ENCODE data around the gene KIAA1217. TPM values are rescaled to one million over a fixed set of nuclear protein-coding genes. Genes with fewer than 3 reads are reported as not detected.

KIAA1217 gene
- total RNA-seq, 1 experiment from 2014 or later, result 18.6 TPM

DNA sequence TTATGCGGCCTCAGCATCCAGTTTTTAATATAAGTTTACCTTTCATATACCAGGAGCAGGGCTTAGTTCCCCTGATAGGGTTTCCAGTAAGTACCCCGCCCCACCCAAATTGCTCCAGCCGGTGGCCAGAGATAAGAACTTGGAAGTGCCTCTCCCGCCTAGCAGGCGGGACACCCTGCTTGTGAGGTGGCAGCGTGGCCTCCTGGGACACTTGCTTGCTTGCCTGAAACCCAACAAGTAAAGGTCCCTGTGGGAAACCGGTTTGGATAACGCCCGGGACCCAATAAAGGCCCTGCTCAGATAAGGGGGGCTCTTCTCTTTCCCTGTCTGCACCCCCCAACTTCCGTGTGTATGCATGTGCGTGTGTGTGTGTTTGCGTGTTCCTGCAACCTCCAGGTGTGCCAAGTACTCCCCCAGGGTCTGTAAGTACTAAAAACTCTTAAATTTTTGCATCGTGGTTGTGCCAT, 360.4 kb downstream of the KIAA1217 start:
- Histone ChIP-seq H3K27ac (ENCODE audit: insufficient read length, low read depth, low read length) (no peak overlapping the region), H3K23ac (ENCODE audit: insufficient read length, low read depth, low read length) (no peak overlapping the region), H2AFZ (ENCODE audit: low read length) (no peak overlapping the region), H3K4ac (ENCODE audit: low read depth, low read length) (no peak overlapping the region), H3K56ac (ENCODE audit: insufficient read length, low read depth, low read length) (no peak overlapping the region), H2BK15ac (ENCODE audit: low read depth, low read length) (no peak overlapping the region), H3K9ac (ENCODE audit: extremely low read depth, insufficient read length, low read length) (no peak overlapping the region), H3K4me2 (ENCODE audit: insufficient read depth, insufficient read length, low read length) (no peak overlapping the region), H2BK20ac (ENCODE audit: low read depth, low read length, poor library complexity, severe bottlenecking) (no peak overlapping the region), H3K18ac (ENCODE audit: insufficient read length, low read depth, low read length) (no peak overlapping the region), H4K20me1 (ENCODE audit: control insufficient read depth, insufficient read depth, insufficient read length) (no peaks in the 10 kb centered on the region), H3T11ph (ENCODE audit: low read length) (no peak overlapping the region), H3K79me1 (ENCODE audit: insufficient read depth, low read depth, low read length, poor library complexity, severe bottlenecking) (no peaks in the 10 kb centered on the region), H4K8ac (replicated peaks; ENCODE audit: insufficient read length, low read depth, low read length) (no peak overlapping the region), H2BK5ac (ENCODE audit: insufficient read length, low read length) (no peak overlapping the region), H3K14ac (ENCODE audit: insufficient read depth, low read length) (no peak overlapping the region), H3K79me2 (ENCODE audit: insufficient read depth, low read length) (no peaks in the 10 kb centered on the region), H2BK12ac (ENCODE audit: insufficient read length, low read depth, low read length) (no peak overlapping the region), H3K27me3 (ENCODE audit: insufficient read depth, low read length) (no peaks in the 10 kb centered on the region), H3K23me2 (ENCODE audit: insufficient read length, low read depth, low read length, poor library complexity, severe bottlenecking) (no peaks in the 10 kb centered on the region), H3K9me3 (ENCODE audit: control insufficient read depth, low read depth, low read length) (no peaks in the 10 kb centered on the region), H2AK5ac (ENCODE audit: insufficient read length, low read length) (no peak overlapping the region), H4K91ac (ENCODE audit: insufficient read length, low read depth, low read length) (no peak overlapping the region), H2BK120ac (ENCODE audit: low read depth, low read length, poor library complexity, severe bottlenecking) (no peak overlapping the region), H4K5ac (ENCODE audit: insufficient read length, low read depth, low read length) (no peak overlapping the region), H3K4me1 (ENCODE audit: insufficient read depth, low read length) (no peaks in the 10 kb centered on the region)
- Mint-ChIP-seq H3K4me1 (peaks cover 4 to 10% of the 10 kb centered on the region in 2 experiments; a peak in 3 of 4 replicates), H3K27me3 (ENCODE audit: low read depth) (peaks cover 5% of the 10 kb centered on the region), H3K4me3 (no peak overlapping the region), H3K27ac (no peak overlapping the region), H3K9me3 (peaks cover 0 to 3% of the 10 kb centered on the region in 2 experiments; a peak in 1 of 5 replicates), H3K36me3 (ENCODE audit: insufficient read depth in 1 of 3, low read depth in 3 of 3) (peaks cover 0 to 5% (median 0%) of the 10 kb centered on the region in 3 experiments; a peak in 2 of 7 replicates)
- no CpG with 5 or more reads among the region's 13 CpGs for WGBS (ENCODE audit: extremely low coverage, insufficient read length, low lambda C conversion rate)
- DNase-seq, result no peak
- no peak for TF ChIP-seq CTCF (conservative IDR thresholded peaks at IDR 0.05)

Measured in H9 (cell line).